A549 (cell line): Measurements from ENCODE around the gene RECK. TPM values are rescaled to one million over a fixed set of nuclear protein-coding genes. Genes with fewer than 3 reads are reported as not detected.

ENCODE experiments used
- ATAC-seq, 2 experiments: fragments of 200-7000 bp in 1 of 2; fragments of >200 bp in 1 of 2; cut with Nextera tagmentation in 1 of 2; cut with Tn5 transposase in 1 of 2; 3 replicates each; pipeline versions ENCODE4 v1.8.0 to v1.9.1; 2018 to 2020; ENCODE audit warnings: mild to moderate bottlenecking in 1 of 2, moderate library complexity in 1 of 2
- CTCF ChIA-PET: fragments of 300-600 bp; sonication (Branson Sonifier 250); formaldehyde crosslinking; extraction: SDS; loops from one replicate; lab custom pipeline; 2021; ENCODE audit warnings: antibody characterized with exemption, inconsistent platforms; lab: Yijun Ruan, JAX
- POLR2A ChIA-PET: fragments of 350-600 bp; formaldehyde crosslinking; extraction: SDS; loops from one replicate; lab custom pipeline; 2021; ENCODE audit warnings: antibody characterized with exemption, inconsistent platforms; lab: Yijun Ruan, JAX
- DNase-seq, 2 experiments: peaks; one replicate each; pipeline versions ENCODE4 v3.0.0 to v3.0.0-alpha.2; 2011 to 2016; ENCODE audit warnings: low read depth in 1 of 2, low spot score in 1 of 2
- FAIRE-seq: peaks from 2 replicates; lab custom pipeline; 2011; peaks lifted over from hg19 to GRCh38; lab: Jason Lieb, UNC
- H3K27ac ChIP-seq, 2 experiments: fragments of >200 bp; sonication (Bioruptor Twin); formaldehyde crosslinking; 3 replicates each; pipeline ENCODE4 v1.5.1; 2016 to 2017
- H3K4me1 ChIP-seq: fragments of >200 bp; sonication (Bioruptor Twin); formaldehyde crosslinking; 3 replicates; pipeline ENCODE4 v1.6.1; 2016
- H3K4me2 ChIP-seq: fragments of >200 bp; sonication (Bioruptor Twin); formaldehyde crosslinking; 3 replicates; pipeline ENCODE4 v1.6.1; 2016
- H3K4me3 ChIP-seq: fragments of >200 bp; sonication (Bioruptor Twin); formaldehyde crosslinking; 3 replicates; pipeline ENCODE4 v1.5.1; 2016
- H3K9me3 ChIP-seq: fragments of >200 bp; sonication (Bioruptor Twin); formaldehyde crosslinking; 3 replicates; pipeline ENCODE4 v1.6.1; 2016
- CBX8 ChIP-seq: fragments of 200-600 bp; sonication (generic); IDR thresholded peaks from 2 replicates; pipeline ENCODE4 v1.6.1; 2016
- CHD2 ChIP-seq: fragments of 150-350 bp; IDR thresholded peaks from 2 replicates; pipeline ENCODE4 v1.6.1; 2014; ENCODE audit warnings: low read length; ENCODE audit not compliant: partially characterized antibody
- E2F6 ChIP-seq: IDR thresholded peaks from 2 replicates; pipeline ENCODE4 v1.6.1; 2012; ENCODE audit warnings: low read depth, borderline replicate concordance
- EHF ChIP-seq: fragments of 250-450 bp; sonication (Bioruptor Pico); IDR thresholded peaks from 2 replicates; pipeline ENCODE4 v1.5.0; 2020; ENCODE audit warnings: mild to moderate bottlenecking
- EHMT2 ChIP-seq: fragments of 200-600 bp; sonication (generic); IDR thresholded peaks from 2 replicates; pipeline ENCODE4 v1.6.1; 2016; ENCODE audit warnings: antibody characterized with exemption, low read depth, mild to moderate bottlenecking, moderate library complexity
- EP300 ChIP-seq, 2 experiments: fragments of >200 bp; sonication (Bioruptor Twin); formaldehyde crosslinking; IDR thresholded peaks; 2 replicates in 1 of 2; 3 replicates in 1 of 2; pipeline ENCODE4 v1.6.1; 2016 to 2017
- FOSL2 ChIP-seq, 2 experiments: fragments of 450-650 bp in 1 of 2; fragments of >200 bp in 1 of 2; sonication (Bioruptor Twin) in 1 of 2; formaldehyde crosslinking; IDR thresholded peaks; 2 replicates each; pipeline versions ENCODE4 v1.5.0 to v1.6.1; 2016 to 2020; ENCODE audit warnings: mild to moderate bottlenecking in 1 of 2, moderate library complexity in 1 of 2
- GATA3 ChIP-seq: IDR thresholded peaks from 2 replicates; pipeline ENCODE4 v1.6.1; 2012; ENCODE audit warnings: borderline replicate concordance
- HES2 ChIP-seq: fragments of >200 bp; sonication (Bioruptor Twin); formaldehyde crosslinking; IDR thresholded peaks from 2 replicates; pipeline ENCODE4 v1.6.1; 2016
- HOXA7 ChIP-seq: fragments of 250-450 bp; sonication (Bioruptor Pico); IDR thresholded peaks from 2 replicates; pipeline ENCODE4 v1.5.0; 2020; ENCODE audit warnings: mild to moderate bottlenecking, moderate library complexity
- JUNB ChIP-seq: fragments of >200 bp; sonication (Bioruptor Twin); formaldehyde crosslinking; IDR thresholded peaks from 2 replicates; pipeline ENCODE4 v1.6.1; 2016
- KDM1A ChIP-seq: fragments of 200-600 bp; sonication (generic); IDR thresholded peaks from 2 replicates; pipeline ENCODE4 v1.6.1; 2016; ENCODE audit warnings: low read depth, mild to moderate bottlenecking
- MAX ChIP-seq: IDR thresholded peaks from 2 replicates; pipeline ENCODE4 v1.6.1; 2012
- NR3C1 ChIP-seq: fragments of >200 bp; sonication (Bioruptor Twin); formaldehyde crosslinking; IDR thresholded peaks from 3 replicates; pipeline ENCODE4 v1.6.1; 2017
- PBX3 ChIP-seq: IDR thresholded peaks from 2 replicates; pipeline ENCODE4 v1.6.1; 2012
- PHF8 ChIP-seq: fragments of 200-600 bp; sonication (generic); IDR thresholded peaks from 2 replicates; pipeline ENCODE4 v1.6.1; 2016; ENCODE audit warnings: low read depth, mild to moderate bottlenecking, antibody characterized with exemption, moderate library complexity, borderline replicate concordance
- RNF2 ChIP-seq: fragments of 200-600 bp; sonication (generic); IDR thresholded peaks from 2 replicates; pipeline ENCODE4 v1.6.1; 2016; ENCODE audit warnings: low read depth, mild to moderate bottlenecking, antibody characterized with exemption, moderate library complexity, borderline replicate concordance
- SMC3 ChIP-seq: fragments of >200 bp; sonication (Bioruptor Twin); formaldehyde crosslinking; IDR thresholded peaks from 3 replicates; pipeline ENCODE4 v1.6.1; 2018; ENCODE audit warnings: inconsistent platforms
- SREBF2 ChIP-seq: fragments of 450-650 bp; IDR thresholded peaks from 2 replicates; pipeline ENCODE4 v1.6.1; 2014; ENCODE audit warnings: mild to moderate bottlenecking, moderate library complexity
- TP53 ChIP-seq: fragments of 250-450 bp; sonication (Bioruptor Pico); IDR thresholded peaks from 2 replicates; pipeline ENCODE4 v1.5.0; 2021; ENCODE audit warnings: mild to moderate bottlenecking, moderate library complexity
- ZFP36 ChIP-seq: fragments of 450-650 bp; IDR thresholded peaks from 2 replicates; pipeline ENCODE4 v1.6.1; 2014; ENCODE audit warnings: borderline replicate concordance; ENCODE audit not compliant: partially characterized antibody
- ZNF302 ChIP-seq: fragments of 250-450 bp; sonication (Bioruptor Pico); IDR thresholded peaks from 2 replicates; pipeline ENCODE4 v1.9.0; 2021; ENCODE audit warnings: inconsistent platforms, mild to moderate bottlenecking, moderate library complexity
- ZSCAN20 ChIP-seq: fragments of 250-450 bp; sonication (Bioruptor Pico); IDR thresholded peaks from 2 replicates; pipeline ENCODE4 v1.8.0; 2022; ENCODE audit warnings: mild to moderate bottlenecking, moderate library complexity
- WGBS: methylation state at CpG from one replicate; pipeline ENCODE4 v1.1.6; 2017; ENCODE audit errors: missing lambda C conversion rate; 5-methylcytosine and 5-hydroxymethylcytosine counted together
- polyA plus RNA-seq, 4 experiments: library from polyadenylated mRNA; depleted of rRNA in 3 of 4; stranded (reverse); fragments of >200 nt; fragmentation: RNase III in 1 of 4; extraction: RNeasy Plus Mini Kit Qiagen cat#74134 plus additional on column Dnase treatment in 1 of 4; gene quantifications; 2 replicates in 3 of 4; 3 replicates in 1 of 4; pipeline ENCODE4 v1.2.3, GENCODE V29; 2011 to 2017
- TF ChIP-seq, protein P1 (sequence below): fragments of >200 bp; sonication (Bioruptor Twin); formaldehyde crosslinking; IDR thresholded peaks from 3 replicates; pipeline ENCODE4 v1.6.1; 2016
- TF ChIP-seq, protein P2 (sequence below): fragments of >200 bp; sonication (Bioruptor Twin); formaldehyde crosslinking; IDR thresholded peaks from 3 replicates; pipeline ENCODE4 v1.5.1; 2016
- TF ChIP-seq, protein P3 (sequence below): fragments of 450-650 bp; IDR thresholded peaks from 2 replicates; pipeline ENCODE4 v1.6.1; 2014; ENCODE audit warnings: antibody characterized with exemption
- TF ChIP-seq, protein P4 (sequence below): fragments of 250-450 bp; sonication (Bioruptor Pico); IDR thresholded peaks from 2 replicates; pipeline ENCODE4 v1.5.0; 2020; ENCODE audit warnings: low read depth, mild to moderate bottlenecking, moderate library complexity

The RECK gene
- polyA plus RNA-seq, 2 of the 4 experiments (the other 2 are of a cell fraction), result 5.0 to 8.7 TPM

DNA sequence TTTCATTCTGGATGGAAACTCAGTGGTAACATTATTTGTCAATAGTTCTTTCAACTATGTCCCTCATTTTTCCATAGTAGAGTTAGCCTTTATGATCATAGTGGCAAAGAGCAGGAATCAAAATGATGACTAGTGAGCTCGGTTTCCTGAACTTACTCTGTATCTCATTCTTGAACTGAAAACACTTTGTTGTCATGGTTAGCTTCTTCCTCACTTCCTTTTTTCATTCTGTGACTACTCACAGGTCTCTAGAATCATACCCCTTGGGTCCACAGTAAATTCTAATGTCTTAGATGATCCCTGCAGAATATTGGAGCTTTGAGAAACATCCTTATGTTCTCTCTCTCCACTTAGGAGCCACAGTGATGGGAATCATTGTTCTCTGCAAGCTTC lies 29.4 kb upstream of the RECK start:
- CTCF ChIA-PET, result interaction anchor here (0.6 to 11.3 kb wide), 23 partner anchors 12 to 1185 kb away, joined by 3 to 210 read pairs (median 5); partner anchors contain the start of genes CCIN, HRCT1, OR2S2 and RECK
- POLR2A ChIA-PET, result no interaction called here
- no peak for ATAC-seq
- Histone ChIP-seq H3K9me3 (peaks cover 4% of the 10 kb centered on the region; the same call in 1 of the 3 replicates), H3K4me2 (no peak overlapping the region), H3K4me1 (no peaks in the 10 kb centered on the region), H3K4me3 (no peak overlapping the region), H3K27ac (no peak overlapping the region)
- no peak for FAIRE-seq
- 6% methylated on average over 1 of the region's 1 CpG for WGBS
- no peak for DNase-seq
- TF ChIP-seq HES2 (no peak), RNF2 (no peak), EHMT2 (no peak), SREBF2 (no peak), EP300 (IDR thresholded peaks at IDR 0.05) (no peak), TP53 (CRISPR knock-in tag) (no peak), MAX (no peak), KDM1A (no peak), CBX8 (no peak), NR3C1 (no peak), ZNF302 (CRISPR knock-in tag) (no peak)
- TF ChIP-seq, protein P1, sequence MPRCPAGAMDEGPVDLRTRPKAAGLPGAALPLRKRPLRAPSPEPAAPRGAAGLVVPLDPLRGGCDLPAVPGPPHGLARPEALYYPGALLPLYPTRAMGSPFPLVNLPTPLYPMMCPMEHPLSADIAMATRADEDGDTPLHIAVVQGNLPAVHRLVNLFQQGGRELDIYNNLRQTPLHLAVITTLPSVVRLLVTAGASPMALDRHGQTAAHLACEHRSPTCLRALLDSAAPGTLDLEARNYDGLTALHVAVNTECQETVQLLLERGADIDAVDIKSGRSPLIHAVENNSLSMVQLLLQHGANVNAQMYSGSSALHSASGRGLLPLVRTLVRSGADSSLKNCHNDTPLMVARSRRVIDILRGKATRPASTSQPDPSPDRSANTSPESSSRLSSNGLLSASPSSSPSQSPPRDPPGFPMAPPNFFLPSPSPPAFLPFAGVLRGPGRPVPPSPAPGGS, result no peak
- TF ChIP-seq, protein P2, sequence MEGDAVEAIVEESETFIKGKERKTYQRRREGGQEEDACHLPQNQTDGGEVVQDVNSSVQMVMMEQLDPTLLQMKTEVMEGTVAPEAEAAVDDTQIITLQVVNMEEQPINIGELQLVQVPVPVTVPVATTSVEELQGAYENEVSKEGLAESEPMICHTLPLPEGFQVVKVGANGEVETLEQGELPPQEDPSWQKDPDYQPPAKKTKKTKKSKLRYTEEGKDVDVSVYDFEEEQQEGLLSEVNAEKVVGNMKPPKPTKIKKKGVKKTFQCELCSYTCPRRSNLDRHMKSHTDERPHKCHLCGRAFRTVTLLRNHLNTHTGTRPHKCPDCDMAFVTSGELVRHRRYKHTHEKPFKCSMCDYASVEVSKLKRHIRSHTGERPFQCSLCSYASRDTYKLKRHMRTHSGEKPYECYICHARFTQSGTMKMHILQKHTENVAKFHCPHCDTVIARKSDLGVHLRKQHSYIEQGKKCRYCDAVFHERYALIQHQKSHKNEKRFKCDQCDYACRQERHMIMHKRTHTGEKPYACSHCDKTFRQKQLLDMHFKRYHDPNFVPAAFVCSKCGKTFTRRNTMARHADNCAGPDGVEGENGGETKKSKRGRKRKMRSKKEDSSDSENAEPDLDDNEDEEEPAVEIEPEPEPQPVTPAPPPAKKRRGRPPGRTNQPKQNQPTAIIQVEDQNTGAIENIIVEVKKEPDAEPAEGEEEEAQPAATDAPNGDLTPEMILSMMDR, result no peak
- TF ChIP-seq, protein P3, sequence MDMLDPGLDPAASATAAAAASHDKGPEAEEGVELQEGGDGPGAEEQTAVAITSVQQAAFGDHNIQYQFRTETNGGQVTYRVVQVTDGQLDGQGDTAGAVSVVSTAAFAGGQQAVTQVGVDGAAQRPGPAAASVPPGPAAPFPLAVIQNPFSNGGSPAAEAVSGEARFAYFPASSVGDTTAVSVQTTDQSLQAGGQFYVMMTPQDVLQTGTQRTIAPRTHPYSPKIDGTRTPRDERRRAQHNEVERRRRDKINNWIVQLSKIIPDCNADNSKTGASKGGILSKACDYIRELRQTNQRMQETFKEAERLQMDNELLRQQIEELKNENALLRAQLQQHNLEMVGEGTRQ, result no peak

DNA sequence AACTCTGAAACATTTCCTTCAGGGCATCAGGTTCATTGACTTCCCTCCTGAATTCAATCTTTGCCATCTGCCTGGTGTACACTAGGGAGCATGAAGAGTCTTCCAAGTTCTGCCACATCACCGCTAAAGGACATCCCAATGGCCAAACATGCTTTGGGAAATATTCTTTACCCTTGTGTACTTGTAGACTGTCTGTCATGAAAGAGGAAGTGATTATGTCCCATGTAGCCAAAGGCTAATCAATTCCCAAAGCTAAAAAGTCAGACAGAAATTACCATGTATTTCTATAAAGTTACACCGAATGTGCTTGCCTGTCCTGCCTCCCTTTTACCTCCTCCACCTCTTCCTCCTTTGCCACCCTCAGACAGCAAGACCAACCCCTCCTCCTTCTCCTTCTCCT lies 28.9 kb upstream of the RECK start:
- no peak for ATAC-seq
- H3K27ac ChIP-seq, result no peak overlapping the region
- DNase-seq, result no peak
- WGBS, result 81% methylated on average over 2 of the region's 2 CpGs
- FAIRE-seq, result no peak
- POLR2A ChIA-PET, result no interaction called here
- H3K4me1 ChIP-seq, result no peaks in the 10 kb centered on the region
- H3K4me3 ChIP-seq, result no peak overlapping the region
- CTCF ChIA-PET, result interaction anchor here (0.6 to 11.3 kb wide), 45 partner anchors 8 to 1016 kb away, joined by 3 to 210 read pairs (median 5); partner anchors contain the start of genes CCIN, CLTA, GLIPR2 and HRCT1
- H3K9me3 ChIP-seq, result peaks cover 4% of the 10 kb centered on the region; the same call in 1 of the 3 replicates
- H3K4me2 ChIP-seq, result no peak overlapping the region
- TF ChIP-seq, protein P2, result no peak
- TF ChIP-seq CHD2, result no peak
- TF ChIP-seq SMC3, result no peak
- no peak for TF ChIP-seq PBX3
- no peak for TF ChIP-seq ZSCAN20 (CRISPR knock-in tag)
- TF ChIP-seq, protein P4, sequence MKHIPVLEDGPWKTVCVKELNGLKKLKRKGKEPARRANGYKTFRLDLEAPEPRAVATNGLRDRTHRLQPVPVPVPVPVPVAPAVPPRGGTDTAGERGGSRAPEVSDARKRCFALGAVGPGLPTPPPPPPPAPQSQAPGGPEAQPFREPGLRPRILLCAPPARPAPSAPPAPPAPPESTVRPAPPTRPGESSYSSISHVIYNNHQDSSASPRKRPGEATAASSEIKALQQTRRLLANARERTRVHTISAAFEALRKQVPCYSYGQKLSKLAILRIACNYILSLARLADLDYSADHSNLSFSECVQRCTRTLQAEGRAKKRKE (CRISPR knock-in tag), result no peak
- TF ChIP-seq HOXA7 (CRISPR knock-in tag), result no peak
- TF ChIP-seq FOSL2 (IDR thresholded peaks at IDR 0.05), result no peak
- no peak for TF ChIP-seq FOSL2 (CRISPR knock-in tag; IDR thresholded peaks at IDR 0.05)
- TF ChIP-seq EHF, result no peak
- TF ChIP-seq TP53 (CRISPR knock-in tag), result no peak
- TF ChIP-seq ZFP36, result no peak
- no peak for TF ChIP-seq PHF8
- TF ChIP-seq, protein P1, result no peak
- TF ChIP-seq JUNB, result no peak
- TF ChIP-seq E2F6, result no peak
- TF ChIP-seq GATA3, result no peak
